Esophagus muscularis mucosa (tissue), 4 donors: Measurements from ENCODE around the gene SPPL2C. TPM values are rescaled to one million over a fixed set of nuclear protein-coding genes. Genes with fewer than 3 reads are reported as not detected.

Experiments used
- DNase-seq: peaks from one replicate; pipeline ENCODE4 v3.0.0-alpha.2; 2017; ENCODE audit errors: extremely low spot score
- H3K27ac ChIP-seq, 4 donors: fragments of 200-600 bp; sonication (generic); replicated peaks in 1 of 4; 1 replicate in 3 of 4; 2 replicates in 1 of 4; pipeline ENCODE4 v1.5.1; 2016 to 2019; ENCODE audit warnings: mild to moderate bottlenecking in 1 of 4
- H3K27me3 ChIP-seq, 4 donors: fragments of 200-600 bp; sonication (generic); one replicate each; pipeline versions ENCODE4 v1.5.1 to v1.6.0; 2016 to 2019
- H3K36me3 ChIP-seq, 4 donors: fragments of 200-600 bp; sonication (generic); one replicate each; pipeline ENCODE4 v1.5.1; 2016 to 2019
- H3K4me1 ChIP-seq, 4 donors: fragments of 200-600 bp; sonication (generic); one replicate each; pipeline ENCODE4 v1.5.1; 2016 to 2019
- H3K4me3 ChIP-seq, 4 donors: fragments of 200-600 bp; sonication (generic); 1 replicate in 2 of 4; 2 replicates in 2 of 4; pipeline ENCODE4 v1.5.1; 2016 to 2019; ENCODE audit warnings: mild to moderate bottlenecking in 4 of 4, moderate library complexity in 1 of 4
- H3K9me3 ChIP-seq, 4 donors: fragments of 200-600 bp; sonication (generic); 1 replicate in 3 of 4; 2 replicates in 1 of 4; pipeline ENCODE4 v1.5.1; 2016 to 2019
- CTCF ChIP-seq, 3 experiments: fragments of 200-600 bp in 2 of 3; fragments of 450-650 bp in 1 of 3; sonication (generic) in 2 of 3; IDR thresholded peaks; one replicate each; pipeline ENCODE4 v1.5.1; 2017 to 2019; ENCODE audit warnings: antibody characterized with exemption in 3 of 3, mild to moderate bottlenecking in 2 of 3, moderate library complexity in 1 of 3
- EP300 ChIP-seq: sonication (generic); formaldehyde crosslinking; IDR thresholded peaks from one replicate; pipeline ENCODE4 v1.6.1; 2017; ENCODE audit warnings: antibody characterized with exemption
- POLR2A ChIP-seq: fragments of 450-650 bp; IDR thresholded peaks from one replicate; pipeline ENCODE4 v1.6.1; 2017; ENCODE audit warnings: antibody characterized with exemption, moderate library complexity, mild to moderate bottlenecking, low read depth
- POLR2AphosphoS5 ChIP-seq, 2 donors: sonication (generic); formaldehyde crosslinking; IDR thresholded peaks; one replicate each; pipeline ENCODE4 v1.6.1; 2017; ENCODE audit warnings: antibody characterized with exemption in 2 of 2
- WGBS: methylation state at CpG from one replicate; pipeline ENCODE4 v1.1.5; 2018; 5-methylcytosine and 5-hydroxymethylcytosine counted together
- intact Hi-C: fragments of 100-400 bp; cut with DNase I; formaldehyde crosslinking; loops from one replicate; pipeline ENCODE4 v1.15.1; 2023
- total RNA-seq, 4 donors: library from RNA; depleted of rRNA; stranded (reverse); fragments of >200 nt; gene quantifications; one replicate each; pipeline versions ENCODE4 v1.1.0 to v1.2.1, GENCODE V29; 2016

The SPPL2C gene
- total RNA-seq, 4 donors from 2014 or later, result not detected

GRCh38 chr17:45868276-45868675 lies 23.6 kb downstream of the SPPL2C start:
- Histone ChIP-seq H3K9me3 (no peaks in the 10 kb centered on the region), H3K36me3 (no peaks in the 10 kb centered on the region), H3K4me1 (peaks cover 0 to 8% (median 4%) of the 10 kb centered on the region in 4 donors), H3K27me3 (peaks cover 0 to 25% (median 0%) of the 10 kb centered on the region in 4 donors), H3K4me3 (no peak overlapping the region), H3K27ac (no peak overlapping the region)
- WGBS, result 86% methylated on average over 5 of the region's 5 CpGs
- intact Hi-C loops, result no loop called here
- DNase-seq, result no peak
- TF ChIP-seq POLR2AphosphoS5 (IDR thresholded peaks at IDR 0.05), result no peak
- no peak for TF ChIP-seq POLR2A

GRCh38 chr17:45869676-45870341 lies 25.1 kb downstream of the SPPL2C start:
- H3K27me3 ChIP-seq, result peaks cover 0 to 14% (median 0%) of the 10 kb centered on the region in 4 donors
- peaks cover 0 to 8% (median 4%) of the 10 kb centered on the region in 4 donors for H3K4me1 ChIP-seq
- H3K27ac ChIP-seq, result no peak overlapping the region
- WGBS, result 76% methylated on average over 13 of the region's 14 CpGs
- H3K4me3 ChIP-seq, result no peak overlapping the region
- H3K36me3 ChIP-seq, result no peaks in the 10 kb centered on the region
- no peak for DNase-seq
- TF ChIP-seq POLR2AphosphoS5 (IDR thresholded peaks at IDR 0.05) (no peak), POLR2A (no peak), CTCF (IDR thresholded peaks at IDR 0.05) (no peak), EP300 (no peak)
- no peaks in the 10 kb centered on the region for H3K9me3 ChIP-seq
- intact Hi-C loops, result no loop called here

GRCh38 chr17:45870342-45870974 lies 25.8 kb downstream of the SPPL2C start:
- intact Hi-C loops, result no loop called here
- H3K36me3 ChIP-seq, result no peaks in the 10 kb centered on the region
- H3K9me3 ChIP-seq, result no peaks in the 10 kb centered on the region
- peaks cover 0 to 14% (median 4%) of the 10 kb centered on the region in 4 donors for H3K27me3 ChIP-seq
- no peak overlapping the region for H3K27ac ChIP-seq
- H3K4me1 ChIP-seq, result peaks cover 0 to 8% (median 4%) of the 10 kb centered on the region in 4 donors
- DNase-seq, result no peak
- 30% methylated on average over 4 of the region's 4 CpGs for WGBS
- H3K4me3 ChIP-seq, result no peak overlapping the region
- no peak for TF ChIP-seq EP300
- no peak for TF ChIP-seq POLR2A
- no peak for TF ChIP-seq POLR2AphosphoS5 (IDR thresholded peaks at IDR 0.05)
- no peak for TF ChIP-seq CTCF (IDR thresholded peaks at IDR 0.05)

- Histone ChIP-seq H3K36me3 (no peaks in the 10 kb centered on the region), H3K4me3 (no peak overlapping the region), H3K4me1 (peaks cover 0 to 8% (median 4%) of the 10 kb centered on the region in 4 donors), H3K27me3 (peaks cover 0 to 19% (median 4%) of the 10 kb centered on the region in 4 donors), H3K9me3 (no peaks in the 10 kb centered on the region), H3K27ac (no peak overlapping the region)
- intact Hi-C loops, result no loop called here
- DNase-seq, result no peak
- 90% methylated on average over 5 of the region's 5 CpGs for WGBS
- TF ChIP-seq POLR2AphosphoS5 (IDR thresholded peaks at IDR 0.05) (no peak), POLR2A (no peak), CTCF (IDR thresholded peaks at IDR 0.05) (no peak), EP300 (no peak)
These were observed 27.0 kb downstream of the SPPL2C start for GRCh38 chr17:45871718-45872117.

- TF ChIP-seq POLR2A (no peak), EP300 (no peak), POLR2AphosphoS5 (IDR thresholded peaks at IDR 0.05) (no peak), CTCF (IDR thresholded peaks at IDR 0.05) (no peak)
- 10% methylated on average over 6 of the region's 6 CpGs for WGBS
- peaks cover 0 to 8% (median 4%) of the 10 kb centered on the region in 4 donors for H3K4me1 ChIP-seq
- no peak for DNase-seq
- intact Hi-C loops, result no loop called here
- no peaks in the 10 kb centered on the region for H3K9me3 ChIP-seq
- H3K27me3 ChIP-seq, result peaks cover 0 to 19% (median 4%) of the 10 kb centered on the region in 4 donors
- H3K4me3 ChIP-seq, result no peak overlapping the region
- no peak overlapping the region for H3K27ac ChIP-seq
- no peaks in the 10 kb centered on the region for H3K36me3 ChIP-seq
These were observed 29.0 kb downstream of the SPPL2C start for GRCh38 chr17:45873728-45874127.
